GM18951 (cell line): ENCODE data around the gene CCDC15.
"Not testable (repeated sequence)": the region's sequence is repeated elsewhere in the genome, so short reads cannot be mapped to it uniquely, and the experiment has no call there.

Experiments
- POLR2A ChIP-seq: IDR thresholded peaks from 4 replicates; pipeline ENCODE4 v1.6.1; 2011; ENCODE audit warnings: mild to moderate bottlenecking; ENCODE audit not compliant: insufficient read length, insufficient read depth; ENCODE audit errors: extremely low read depth
- in situ Hi-C: fragments of 300-500 bp; cut with MboI; formaldehyde crosslinking; loops from one replicate; pipeline ENCODE4 v1.12.0; 2022; ENCODE audit warnings: low sequenced_read_pairs, mixed read lengths, inconsistent platforms; ENCODE audit not compliant: unreplicated experiment

Gene CCDC15

GRCh38 chr11:125053167-125053566, 99.2 kb downstream of the CCDC15 start:
- TF ChIP-seq POLR2A: no peak
- in situ Hi-C loops: no loop called here

DNA sequence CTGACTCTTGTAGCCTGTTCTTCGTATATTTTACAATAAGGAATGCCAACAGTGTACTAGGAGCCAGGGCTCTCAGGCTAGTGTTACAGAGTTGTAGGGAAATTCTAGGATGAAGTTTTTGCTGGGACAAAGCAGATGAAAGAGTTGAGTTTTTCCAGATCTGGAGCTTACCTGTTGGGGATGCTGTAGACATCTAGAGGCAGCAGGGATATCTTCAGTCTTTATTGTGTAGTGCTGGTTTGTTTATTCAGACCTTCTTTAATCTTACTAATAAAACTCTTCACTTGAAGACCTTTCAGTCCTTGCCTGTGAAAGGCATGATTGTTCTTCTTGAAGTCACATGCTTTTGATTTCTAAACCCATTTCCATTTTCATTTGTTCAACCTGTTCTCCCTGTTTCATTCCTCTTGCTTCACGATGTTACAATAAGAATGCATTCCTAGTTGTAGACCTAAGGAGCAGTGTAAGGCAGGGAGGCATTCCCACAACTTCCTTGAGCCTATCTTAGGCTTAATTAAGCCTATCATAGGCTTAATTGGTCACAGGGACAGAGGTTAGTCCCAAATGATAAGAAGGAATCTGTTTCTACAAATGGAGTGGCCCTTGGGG, 101.2 kb downstream of the CCDC15 start:
- no peak for TF ChIP-seq POLR2A
- in situ Hi-C loops: no loop called here

DNA sequence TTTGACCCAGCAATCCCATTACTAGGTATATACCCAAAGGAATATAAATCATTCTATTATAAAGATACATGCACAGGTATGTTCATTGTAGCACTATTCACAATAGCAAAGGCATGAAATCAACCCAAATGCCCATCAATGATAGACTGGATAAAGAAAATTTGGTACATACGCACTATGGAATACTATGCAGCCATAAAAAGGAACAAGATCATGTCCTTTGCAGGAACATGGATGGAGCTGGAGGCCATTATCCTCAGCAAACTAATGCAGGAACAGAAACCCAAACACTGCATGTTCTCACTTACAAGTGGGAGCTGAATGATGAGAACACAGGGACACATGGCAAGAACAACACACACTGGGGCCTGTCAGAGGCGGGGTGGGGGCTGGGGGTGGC, 102.1 kb downstream of the CCDC15 start:
- in situ Hi-C loops: not testable (repeated sequence)

DNA sequence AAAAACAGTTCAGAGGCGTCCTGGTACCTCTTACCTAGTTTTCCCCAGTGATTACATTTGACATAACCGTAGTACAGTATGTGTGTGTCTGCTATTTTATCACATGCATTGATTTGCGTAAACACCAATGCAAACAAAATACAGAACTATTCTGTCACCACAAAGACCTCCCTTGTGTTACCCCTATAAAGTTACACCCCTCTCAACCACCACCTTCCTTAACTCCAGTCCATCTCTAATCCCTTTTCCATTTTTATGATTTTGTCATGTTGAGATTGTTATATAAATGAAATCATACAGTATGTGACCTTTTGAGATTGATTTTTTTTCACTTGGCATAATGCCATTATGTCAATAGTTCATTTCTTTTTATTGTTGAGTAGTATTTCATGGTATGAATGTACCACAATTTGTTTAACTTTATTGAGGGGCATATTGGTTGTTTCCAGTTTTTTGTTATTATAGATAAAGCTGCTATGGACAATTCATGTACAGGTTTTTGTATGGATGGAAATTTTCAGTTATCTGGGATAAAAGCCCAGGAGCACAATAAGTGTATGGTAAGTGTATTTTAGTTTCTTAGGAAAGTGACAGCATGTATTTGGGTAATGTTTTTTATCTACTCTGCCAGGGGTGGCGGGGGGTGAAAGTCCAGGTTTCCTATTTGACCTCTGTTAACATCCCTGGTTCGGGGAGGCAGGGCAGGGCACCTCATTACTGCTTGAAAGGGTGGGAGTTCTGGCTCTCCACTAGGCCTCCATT, 103.1 kb downstream of the CCDC15 start:
- no peak for TF ChIP-seq POLR2A
- in situ Hi-C loops: no loop called here

GRCh38 chr11:125057693-125058016, 103.7 kb downstream of the CCDC15 start:
- TF ChIP-seq POLR2A: no peak
- in situ Hi-C loops: no loop called here

DNA sequence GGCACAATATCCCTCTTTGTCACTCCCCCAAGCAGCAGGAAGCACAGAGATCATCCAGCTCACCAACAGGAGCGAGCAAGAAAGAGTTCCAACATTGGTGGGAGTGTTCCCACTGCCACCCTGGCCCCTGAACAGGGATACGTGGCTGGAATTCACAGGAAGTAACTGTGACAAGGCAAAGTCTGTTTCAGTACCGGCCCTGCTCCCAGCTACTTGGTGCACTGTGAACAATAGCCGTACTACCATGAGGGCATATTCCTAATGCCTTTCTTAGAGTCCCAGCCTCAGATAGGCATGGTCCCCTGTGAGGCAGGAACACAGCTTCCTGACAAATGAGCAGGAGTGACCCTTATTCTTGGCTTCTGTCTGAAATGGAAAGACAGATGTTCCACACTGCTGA, 107.3 kb downstream of the CCDC15 start:
- in situ Hi-C loops: no loop called here
- TF ChIP-seq POLR2A: no peak

- in situ Hi-C loops: no loop called here
- no peak for TF ChIP-seq POLR2A
Observed at GRCh38 chr11:125062218-125062930, 108.4 kb downstream of the CCDC15 start.

GRCh38 chr11:125062931-125063428, 109.0 kb downstream of the CCDC15 start, which contains the start of gene SLC37A2:
SLC37A2 (plus strand) TSS chr11:125063305; CDS start chr11:125063368, 63 bp downstream.
- in situ Hi-C loops: no loop called here
- peak; percentile 86 for TF ChIP-seq POLR2A

DNA sequence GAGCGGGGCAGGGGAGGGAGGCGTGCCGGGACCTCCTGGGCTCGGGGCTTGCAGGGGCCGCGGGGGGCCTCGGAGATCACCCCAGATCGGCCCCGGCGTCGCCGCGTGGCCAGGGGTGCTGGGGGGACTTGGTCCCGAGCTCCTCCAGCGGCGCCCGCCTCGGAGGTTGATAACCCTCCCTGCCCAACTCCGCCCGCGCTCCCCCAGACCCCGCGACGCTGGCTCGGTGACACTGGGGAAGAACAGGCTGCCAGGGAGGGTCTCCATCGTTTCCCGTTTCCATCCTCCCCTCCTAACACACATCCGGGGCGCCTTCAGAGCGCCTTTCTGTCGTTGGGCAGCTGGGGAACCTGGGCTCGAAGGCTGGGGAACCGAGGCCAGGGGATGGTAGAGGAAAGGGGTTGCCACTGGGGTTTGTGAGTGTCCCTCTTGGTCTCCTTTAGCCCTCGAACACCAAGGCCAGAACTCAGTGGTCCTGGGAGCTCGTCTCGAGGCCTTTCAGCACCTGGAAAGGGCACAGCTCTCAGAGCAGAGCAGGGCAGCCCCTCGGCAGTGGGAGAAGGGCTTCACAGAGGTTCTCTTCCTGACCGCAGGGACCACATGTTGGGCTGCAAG, 109.5 kb downstream of the CCDC15 start:
- in situ Hi-C loops: no loop called here
- TF ChIP-seq POLR2A: no peak

- in situ Hi-C loops: no loop called here
Observed at GRCh38 chr11:125064070-125064469, 110.1 kb downstream of the CCDC15 start.

DNA sequence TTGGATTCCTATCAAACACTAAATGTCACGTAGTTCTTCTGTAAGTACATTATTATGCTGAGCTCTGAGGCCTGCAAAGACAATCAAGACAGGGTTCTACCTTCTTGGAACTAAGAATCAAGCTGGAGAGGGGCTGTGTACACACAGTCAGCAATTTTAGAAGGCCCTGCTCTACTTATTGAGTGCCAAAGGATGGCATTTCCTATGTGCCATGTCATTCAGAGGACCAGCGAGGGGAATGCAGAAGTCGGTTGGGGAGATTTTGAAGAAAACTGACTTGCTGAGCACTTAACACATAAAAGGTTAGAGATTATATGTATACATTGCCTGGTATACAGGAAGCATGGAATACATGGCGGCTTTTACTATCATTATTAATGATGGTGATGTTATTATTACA, 114.4 kb downstream of the CCDC15 start:
- no peak for TF ChIP-seq POLR2A
- in situ Hi-C loops: no loop called here

More at GRCh38 chr11:125064070-125064469, 110.1 kb downstream of the CCDC15 start:
- no peak for TF ChIP-seq POLR2A

GRCh38 chr11:125069008-125069407, 115.0 kb downstream of the CCDC15 start:
- in situ Hi-C loops: no loop called here
- no peak for TF ChIP-seq POLR2A

GRCh38 chr11:125069796-125070195, 115.8 kb downstream of the CCDC15 start:
- peak; percentile 22 for TF ChIP-seq POLR2A

GRCh38 chr11:125070699-125071254, 116.8 kb downstream of the CCDC15 start:
- peak; percentile 41 for TF ChIP-seq POLR2A
- in situ Hi-C loops: no loop called here

More at GRCh38 chr11:125069796-125070195, 115.8 kb downstream of the CCDC15 start:
- in situ Hi-C loops: no loop called here
